HPDE6-E6E7 (cell line): ENCODE data around the gene ZNF76.
A peak's percentile ranks its signal among the peaks of the same experiment; 100 is the strongest.

Source experiments
- DNase-seq: peaks from one replicate; pipeline ENCODE4 v3.0.0; 2011; ENCODE audit warnings: missing footprints; ENCODE audit errors: extremely low spot score

Gene ZNF76

GRCh38 chr6:35259194-35259947 is at the start of gene ZNF76:
TSS of gene ZNF76 (plus strand) at chr6:35259735. CDS start at chr6:35281152, 21,417 bp downstream.
- DNase-seq, result peak; percentile 97

GRCh38 chr6:35213298-35213791 is 46.2 kb upstream of the ZNF76 start:
- DNase-seq, result no peak

- peak; percentile 37 for DNase-seq
Observed at GRCh38 chr6:35213824-35214756, 45.4 kb upstream of the ZNF76 start, which contains the start of gene SCUBE3. TSS of gene SCUBE3 (plus strand) at chr6:35213956. CDS start at chr6:35214419, 463 bp downstream.

- DNase-seq, result no peak
Observed at GRCh38 chr6:35214869-35215664, 44.5 kb upstream of the ZNF76 start.

- no peak for DNase-seq
Observed at GRCh38 chr6:35215665-35216411, 43.7 kb upstream of the ZNF76 start.

- no peak for DNase-seq
Observed at GRCh38 chr6:35216412-35216732, 43.2 kb upstream of the ZNF76 start.

GRCh38 chr6:35216851-35217811 is 42.4 kb upstream of the ZNF76 start:
- no peak for DNase-seq

GRCh38 chr6:35218021-35218420 is 41.5 kb upstream of the ZNF76 start:
- no peak for DNase-seq

GRCh38 chr6:35218456-35218855 is 41.1 kb upstream of the ZNF76 start:
- DNase-seq, result no peak

- no peak for DNase-seq
Observed at GRCh38 chr6:35219683-35220326, 39.7 kb upstream of the ZNF76 start.

- no peak for DNase-seq
Observed at GRCh38 chr6:35220711-35221110, 38.8 kb upstream of the ZNF76 start.

GRCh38 chr6:35223396-35223795 is 36.1 kb upstream of the ZNF76 start:
- no peak for DNase-seq

- DNase-seq, result no peak
Observed at GRCh38 chr6:35224720-35225119, 34.8 kb upstream of the ZNF76 start.

- DNase-seq, result no peak
Observed at GRCh38 chr6:35228481-35228880, 31.1 kb upstream of the ZNF76 start.

GRCh38 chr6:35229304-35229703 is 30.2 kb upstream of the ZNF76 start:
- DNase-seq, result no peak

- DNase-seq, result no peak
Observed at GRCh38 chr6:35230498-35230897, 29.0 kb upstream of the ZNF76 start.

GRCh38 chr6:35230950-35231349 is 28.6 kb upstream of the ZNF76 start:
- DNase-seq, result no peak

GRCh38 chr6:35231563-35231962 is 28.0 kb upstream of the ZNF76 start:
- DNase-seq, result no peak

GRCh38 chr6:35234901-35235300 is 24.6 kb upstream of the ZNF76 start:
- no peak for DNase-seq
